Activated CD4-positive, alpha-beta T cell treated with anti-CD3 and anti-CD28 coated beads for 48 hours (primary cell): Measurements from ENCODE around the gene ABCB4.

Experiments
- DNase-seq: peaks from one replicate; pipeline ENCODE4 v3.0.0-alpha.2; 2020

Gene ABCB4

DNA sequence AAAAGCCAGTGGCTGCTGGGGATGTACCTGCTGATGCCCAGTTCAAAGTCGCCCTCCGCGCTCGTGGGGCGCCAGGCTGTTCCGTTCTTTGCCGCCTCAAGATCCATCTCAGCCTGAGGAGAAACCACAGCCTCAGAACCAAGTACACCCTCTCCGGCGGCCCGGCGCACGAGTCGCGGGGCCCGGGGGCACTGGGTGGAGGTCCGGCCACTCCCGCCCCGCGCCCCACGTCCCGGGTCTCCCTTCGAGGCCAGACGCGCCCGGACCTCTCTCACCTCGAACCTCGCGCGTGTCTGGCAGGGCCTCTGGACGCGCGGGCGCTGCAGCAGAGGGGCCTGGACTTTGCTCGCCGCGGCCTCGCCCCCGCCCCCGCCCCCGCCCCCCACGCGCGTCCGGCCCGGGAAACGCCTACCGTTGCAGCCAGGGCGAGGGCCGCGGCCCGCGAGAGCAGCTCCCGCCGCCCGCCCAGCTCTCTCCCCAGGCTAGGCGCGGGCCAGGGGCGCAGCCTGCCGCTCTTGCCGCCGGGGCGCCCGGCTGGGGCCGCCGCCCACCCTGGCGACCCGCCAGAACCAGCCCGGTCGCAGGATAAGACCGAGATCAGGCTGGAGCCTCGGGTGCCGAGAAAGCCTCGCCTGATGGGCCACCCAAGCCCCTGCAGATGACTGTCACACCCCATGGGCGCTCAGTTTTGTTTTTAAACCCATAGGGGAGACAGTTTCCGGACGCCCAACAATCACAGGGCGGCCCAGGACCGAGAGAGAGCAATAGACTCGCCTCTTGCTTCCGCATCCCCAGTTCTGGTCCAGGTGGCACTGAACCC is at the start of gene ABCB4:
Gene ABCB4 (minus strand): TSS at position 322 of the 820 bp plus-strand sequence. CDS start 215 bp downstream, at position 107.
- no peak for DNase-seq

DNA sequence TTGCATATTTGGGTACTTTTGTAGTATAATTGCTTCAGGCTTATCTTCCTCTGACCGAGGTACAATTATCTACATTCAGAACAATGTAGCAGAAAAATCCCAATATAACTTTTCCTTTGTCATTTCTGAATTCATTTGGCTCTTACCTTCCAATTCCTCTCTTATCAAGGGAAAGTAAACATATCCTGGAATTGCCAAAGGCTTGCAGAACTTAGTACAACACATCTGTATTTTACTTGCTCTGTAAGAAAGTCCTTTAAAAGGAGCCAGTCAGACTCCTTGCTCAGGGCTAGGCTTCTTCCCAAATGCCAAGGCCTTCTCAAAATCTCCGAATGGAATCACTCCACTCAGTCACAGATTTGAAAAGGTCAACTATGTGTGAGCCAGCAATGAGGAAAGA is 43.3 kb upstream of the ABCB4 start:
- DNase-seq = no peak

DNA sequence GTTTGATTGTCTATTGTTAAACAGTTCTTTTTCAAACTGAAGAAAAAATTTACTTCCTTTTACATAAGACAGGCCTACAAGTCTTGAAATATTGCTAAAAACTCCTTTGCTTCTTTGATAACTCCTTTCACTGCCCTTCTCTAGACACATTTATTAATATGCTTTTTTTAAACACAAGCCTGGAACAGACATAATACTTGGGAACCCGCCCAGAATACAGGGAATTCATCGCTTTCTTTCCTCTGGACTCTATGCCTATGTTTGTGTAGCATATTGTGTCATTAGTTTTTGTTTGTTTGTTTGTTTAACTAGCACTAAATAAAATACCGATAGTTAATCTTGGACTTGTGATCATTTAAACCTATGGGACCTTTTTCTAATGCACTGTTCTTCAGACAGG is 42.4 kb upstream of the ABCB4 start:
- DNase-seq = no peak

DNA sequence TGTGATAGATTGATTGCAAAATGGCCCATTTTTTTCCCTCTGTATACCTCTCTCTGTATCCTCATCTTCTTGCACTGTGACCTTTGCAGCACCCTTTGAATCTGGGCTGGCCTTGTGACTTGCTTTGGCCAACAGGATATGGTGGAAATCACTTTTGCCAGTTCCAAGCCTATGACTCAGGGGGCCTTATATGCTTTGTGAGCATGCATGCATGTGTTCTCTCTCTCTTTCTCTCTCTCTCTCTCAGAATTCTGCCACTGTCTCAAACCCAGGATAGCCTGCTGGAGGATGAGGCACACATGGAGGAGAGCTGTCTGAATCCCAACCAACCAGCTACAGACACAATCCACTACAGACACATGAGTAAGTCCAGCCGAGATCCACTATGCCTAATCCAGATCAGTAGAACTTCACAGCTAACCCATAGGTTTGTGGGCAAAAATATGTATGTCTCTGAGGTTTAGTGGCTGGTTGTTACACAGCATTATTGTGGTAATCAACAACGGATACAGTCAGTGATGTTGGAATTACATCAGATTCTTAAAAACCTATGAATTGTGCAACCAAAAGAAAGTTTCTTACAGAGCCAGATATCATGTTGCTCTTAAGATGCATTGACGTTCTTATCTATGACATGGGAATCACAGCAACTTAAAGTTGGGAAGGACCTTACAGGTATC is 41.8 kb upstream of the ABCB4 start:
- no peak for DNase-seq

DNA sequence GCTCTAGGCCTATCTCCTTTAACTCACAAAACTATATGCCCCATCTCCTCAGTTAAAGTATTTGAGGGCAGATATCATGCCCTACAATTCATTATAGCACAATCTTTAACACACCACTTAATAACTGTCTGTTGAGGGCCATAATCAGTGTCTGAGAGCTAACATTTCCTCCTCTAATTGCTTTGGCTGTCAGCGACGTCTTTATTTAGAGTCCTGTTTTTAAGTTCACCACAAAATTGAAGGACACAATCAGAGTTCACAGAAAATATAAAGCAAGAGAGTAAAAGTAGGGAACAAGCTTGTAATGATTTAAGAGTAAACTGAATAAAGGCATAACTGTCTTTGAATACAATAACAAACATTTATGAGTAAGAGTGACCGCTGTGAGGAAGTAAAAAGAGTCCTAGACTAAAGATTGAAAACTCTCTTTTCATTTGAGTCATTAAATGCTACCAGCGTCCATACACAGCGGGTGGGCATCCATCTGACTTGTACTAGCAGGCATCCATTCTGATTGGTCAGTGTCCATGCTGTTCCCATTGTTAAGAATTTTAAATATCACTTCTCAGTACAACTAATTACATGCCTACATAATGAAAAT is 38.4 kb upstream of the ABCB4 start:
- DNase-seq = no peak

DNA sequence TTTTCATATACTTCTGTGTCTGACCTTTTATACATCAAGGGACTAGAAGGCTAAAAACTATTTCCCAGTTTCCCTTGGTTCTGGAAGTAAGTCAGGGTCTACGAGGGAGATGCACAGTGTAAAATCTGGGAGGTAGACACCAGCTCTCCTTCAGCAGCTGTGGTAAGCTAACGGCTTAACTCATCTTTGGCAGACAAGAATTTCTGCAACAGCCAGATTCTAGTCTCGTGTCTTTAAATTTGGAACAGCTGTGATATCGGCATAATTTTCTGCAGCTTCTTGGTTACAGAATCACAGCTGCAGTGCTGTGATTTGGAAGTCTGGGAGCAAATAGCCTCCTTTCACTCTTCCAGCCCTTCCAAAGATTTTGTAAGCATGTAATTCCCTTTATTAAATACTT is 37.4 kb upstream of the ABCB4 start:
- no peak for DNase-seq

DNA sequence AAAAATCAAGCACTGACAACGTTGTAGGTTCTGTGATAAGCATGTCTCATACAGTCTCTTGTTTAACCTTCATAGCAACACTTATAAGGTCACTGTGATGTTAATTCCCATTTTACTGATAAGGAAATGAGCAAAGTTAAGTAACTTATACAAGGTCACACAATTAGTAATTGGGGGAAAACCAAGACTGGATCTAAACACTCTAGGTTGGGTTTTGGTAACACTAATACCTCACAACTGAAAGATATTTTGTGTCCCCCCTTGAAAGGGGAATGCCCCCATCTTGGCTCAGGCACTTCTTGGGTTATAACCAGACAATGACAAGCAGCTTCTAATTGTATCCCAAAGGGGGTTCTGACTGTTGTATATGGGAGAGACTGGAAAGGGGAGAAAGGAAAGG is 36.0 kb upstream of the ABCB4 start:
- no peak for DNase-seq

DNA sequence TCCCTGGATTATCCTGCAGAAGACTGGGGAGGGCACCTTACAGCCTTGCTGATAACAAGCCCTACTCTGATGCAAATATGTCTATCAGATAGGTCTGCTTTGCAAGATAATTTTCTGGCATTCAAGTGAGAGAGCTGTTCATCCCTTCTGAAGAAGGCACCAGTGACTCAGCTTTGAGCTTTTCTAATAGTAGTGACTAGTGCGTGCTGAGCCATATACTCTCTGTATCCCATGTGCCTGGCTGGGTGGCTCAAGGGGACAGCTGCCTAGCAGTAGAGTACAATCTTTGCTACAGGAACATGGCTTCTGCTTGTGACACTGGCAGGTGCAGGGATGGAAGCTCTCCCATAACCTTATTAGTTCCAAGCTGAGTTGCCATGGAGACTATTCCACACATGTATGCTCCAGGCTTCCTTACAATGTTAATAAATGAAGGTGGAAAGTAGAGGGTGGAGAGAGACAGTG is 35.0 kb upstream of the ABCB4 start:
- no peak for DNase-seq

DNA sequence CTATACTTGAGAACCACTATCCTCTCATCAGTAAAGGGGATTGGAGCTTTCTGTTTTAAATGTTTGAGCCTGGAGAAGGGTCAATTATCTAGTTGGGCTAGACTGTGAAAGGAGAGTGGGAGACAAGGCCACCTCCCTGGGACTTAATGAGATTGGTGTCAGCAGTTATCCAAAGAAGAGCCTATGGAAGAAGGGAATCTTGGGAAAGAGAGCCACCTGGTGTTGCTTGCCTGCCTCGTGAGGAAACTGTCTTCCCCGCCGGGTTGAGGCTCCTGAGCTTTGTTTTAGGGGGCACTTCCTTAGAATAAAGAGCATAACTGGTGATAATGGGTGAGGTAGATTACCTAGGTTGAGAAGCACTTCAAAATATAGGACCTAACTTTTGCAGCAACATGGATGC is 32.0 kb upstream of the ABCB4 start:
- no peak for DNase-seq

DNA sequence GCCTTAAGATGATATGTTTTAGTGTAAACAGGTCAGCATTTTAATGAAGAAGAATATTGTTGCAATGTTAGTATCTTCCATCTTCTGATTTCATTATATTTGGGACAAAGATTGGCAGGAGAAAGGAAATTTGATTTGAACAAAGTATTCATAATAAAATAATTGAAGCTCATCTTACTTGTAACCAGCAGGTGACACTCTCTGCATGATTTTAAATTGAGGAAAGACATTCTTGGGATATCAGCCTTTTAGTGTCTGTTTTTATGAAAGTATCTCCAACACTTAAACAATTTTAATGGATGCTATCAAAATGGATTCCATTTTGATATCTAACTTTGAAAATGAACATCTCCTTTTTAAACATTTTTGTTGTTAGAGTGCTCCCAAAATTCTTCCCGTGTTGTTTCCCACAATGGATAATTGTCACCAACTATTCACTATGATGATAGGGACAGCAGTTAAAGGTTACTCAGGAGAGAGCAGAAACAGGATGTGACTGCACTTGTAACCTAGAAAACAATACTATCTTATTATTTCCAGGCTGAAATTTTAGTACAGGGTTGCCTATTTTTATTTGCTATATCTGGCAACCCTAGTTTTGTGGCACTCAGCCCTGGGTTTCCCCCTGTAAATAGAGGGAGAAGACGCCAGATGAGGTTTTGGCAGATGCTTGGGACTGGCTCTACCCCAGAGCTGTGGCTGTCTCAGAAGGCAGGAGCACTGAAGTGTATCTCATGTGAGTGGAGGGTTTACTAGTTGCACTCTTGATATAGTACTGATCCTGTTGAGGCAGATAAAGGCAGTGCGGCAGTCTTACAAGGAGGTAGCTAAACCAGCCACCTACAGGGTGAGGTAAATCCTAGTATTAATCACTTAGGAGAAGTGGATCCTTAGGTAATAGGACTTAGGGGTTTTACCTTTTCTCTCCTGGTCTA is 31.0 kb upstream of the ABCB4 start:
- DNase-seq = no peak

DNA sequence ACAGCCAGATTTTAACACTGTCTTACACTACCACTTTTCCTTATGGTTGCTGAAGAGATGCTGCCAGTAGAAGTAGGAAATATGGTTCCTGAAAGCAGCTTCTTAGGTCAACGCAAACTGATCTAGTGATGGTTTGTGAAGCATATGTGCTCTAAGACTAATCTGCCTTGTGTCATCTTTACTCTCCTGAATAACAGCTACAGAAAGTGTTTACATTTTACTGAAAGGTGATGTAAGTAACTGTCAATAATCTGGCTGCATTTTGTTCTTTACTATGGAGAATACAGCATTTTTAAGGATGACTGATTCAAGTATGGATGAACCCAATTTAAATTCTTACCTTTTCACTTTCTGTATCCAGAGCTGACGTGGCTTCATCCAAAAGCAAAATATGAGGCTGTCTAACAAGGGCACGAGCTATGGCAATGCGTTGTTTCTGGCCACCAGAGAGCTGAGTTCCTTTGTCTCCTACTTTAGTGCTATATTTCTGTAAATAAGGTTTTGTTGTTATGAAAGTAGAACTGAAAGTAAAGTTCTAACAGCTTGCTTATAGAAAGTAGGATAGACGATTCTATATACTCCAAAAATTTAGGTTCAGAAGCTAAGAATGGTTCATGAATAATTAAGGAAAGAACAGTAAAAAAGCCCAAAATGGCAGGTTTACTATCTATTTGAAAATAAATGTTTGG is 30.2 kb upstream of the ABCB4 start:
- no peak for DNase-seq

DNA sequence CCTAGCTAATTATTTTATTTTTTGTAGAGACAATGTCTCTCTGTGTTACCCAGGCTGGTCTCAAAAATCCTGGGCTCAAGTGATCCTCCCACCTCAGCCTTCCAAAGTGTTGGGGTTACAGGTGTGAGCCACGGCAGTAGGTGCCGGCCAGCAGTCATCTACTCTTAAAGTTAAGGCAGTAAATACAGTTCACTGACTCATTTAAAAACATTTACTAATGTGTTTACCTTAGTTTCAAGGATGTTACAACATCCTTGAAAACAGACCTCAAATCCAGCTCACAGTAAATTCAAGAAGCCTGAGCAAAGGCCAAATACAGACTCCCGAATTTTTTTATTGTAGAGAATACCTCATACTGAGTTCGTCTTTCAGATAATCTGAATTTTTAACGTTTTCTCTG is 29.6 kb upstream of the ABCB4 start:
- no peak for DNase-seq

DNA sequence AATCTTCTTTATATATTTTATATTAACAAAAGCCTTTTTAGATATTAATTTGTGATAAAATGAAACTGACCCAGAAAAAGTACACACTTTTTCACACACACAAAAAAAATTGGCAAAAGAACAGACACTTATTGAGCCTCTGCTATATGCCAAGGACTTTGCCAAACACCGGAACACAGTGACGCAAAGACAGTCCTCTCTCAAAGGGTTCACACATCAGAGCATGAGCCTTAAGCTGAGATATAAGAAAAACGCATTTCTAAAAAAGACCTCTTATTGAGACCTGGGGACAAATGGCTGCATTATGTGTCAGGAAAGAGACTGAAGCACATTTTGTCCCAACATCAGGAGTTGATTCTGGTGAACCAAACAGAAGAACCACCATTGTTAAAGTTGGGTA is 24.0 kb upstream of the ABCB4 start:
- no peak for DNase-seq

DNA sequence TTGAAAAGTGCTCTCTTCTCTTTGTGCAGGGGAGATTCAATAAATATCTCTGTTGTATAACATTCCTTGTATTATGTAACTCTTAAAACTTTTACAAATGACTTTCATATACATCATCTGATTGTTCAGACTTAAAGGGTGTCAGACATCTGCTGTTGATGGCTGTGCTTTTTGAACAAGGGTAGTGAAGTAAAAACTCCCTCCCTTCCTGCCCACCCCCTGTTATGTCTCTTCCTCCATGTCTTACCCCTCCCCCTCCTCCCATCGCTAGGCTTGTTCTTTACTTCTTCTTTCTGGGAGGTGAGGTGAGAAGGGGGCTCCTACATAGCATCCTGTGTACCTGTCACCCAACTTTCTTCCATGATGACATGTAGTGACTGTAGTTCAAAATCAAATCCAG is 23.4 kb upstream of the ABCB4 start:
- no peak for DNase-seq

DNA sequence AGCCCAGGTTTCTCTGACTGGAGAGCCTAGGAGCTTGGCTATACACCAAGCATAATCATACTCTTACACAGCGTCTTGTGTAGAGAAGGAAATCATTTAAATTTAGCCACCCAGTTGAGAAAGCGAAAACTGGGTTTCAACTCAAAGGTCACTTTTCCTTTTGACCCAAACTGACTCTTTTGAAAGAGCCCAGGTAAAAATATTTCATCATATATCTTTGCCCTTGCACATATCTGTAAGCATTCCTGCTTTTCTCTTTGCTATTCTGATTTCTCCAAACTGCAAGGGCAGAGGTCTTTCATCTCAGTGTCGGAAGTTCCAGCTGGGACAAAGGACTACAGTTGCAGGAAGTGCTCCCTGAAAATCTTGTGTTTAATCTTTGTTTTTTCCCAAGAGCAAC is 22.0 kb upstream of the ABCB4 start:
- no peak for DNase-seq

DNA sequence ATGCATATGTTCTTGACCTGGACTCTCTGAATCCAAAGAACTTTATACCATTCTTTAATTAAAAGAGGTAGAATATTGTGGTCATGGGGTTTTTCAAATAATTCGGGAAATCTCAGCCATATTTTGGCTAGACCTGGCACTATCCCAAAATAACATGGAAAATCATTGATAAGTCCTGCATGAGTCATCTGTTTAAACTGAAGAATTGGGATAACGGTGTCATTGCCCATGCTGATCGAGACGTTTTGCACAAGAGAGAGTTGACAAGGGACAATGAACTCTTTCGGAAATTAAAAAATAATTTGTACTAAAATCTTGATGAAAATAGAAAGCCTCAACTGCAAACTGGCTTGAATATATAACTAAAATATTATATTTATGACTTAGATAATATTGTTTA is 19.9 kb upstream of the ABCB4 start:
- no peak for DNase-seq

DNA sequence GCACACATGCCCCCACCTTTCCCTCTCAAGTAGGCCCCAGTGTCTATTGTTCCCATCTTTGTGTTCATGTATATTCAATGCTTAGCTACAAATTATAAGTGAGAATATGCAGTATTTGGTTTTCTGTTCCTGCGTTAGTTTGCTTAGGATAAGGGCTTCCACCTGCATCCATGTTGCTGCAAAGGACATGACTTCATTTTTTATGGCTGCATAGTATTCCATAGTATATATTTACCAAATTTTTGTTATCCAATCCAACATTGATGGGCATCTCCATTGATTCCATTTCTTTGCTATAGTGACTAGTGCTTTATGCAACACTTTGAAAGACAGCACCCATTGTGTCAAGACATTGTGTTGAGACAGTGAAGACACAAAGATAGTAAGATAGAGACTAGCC is 19.0 kb upstream of the ABCB4 start:
- no peak for DNase-seq

DNA sequence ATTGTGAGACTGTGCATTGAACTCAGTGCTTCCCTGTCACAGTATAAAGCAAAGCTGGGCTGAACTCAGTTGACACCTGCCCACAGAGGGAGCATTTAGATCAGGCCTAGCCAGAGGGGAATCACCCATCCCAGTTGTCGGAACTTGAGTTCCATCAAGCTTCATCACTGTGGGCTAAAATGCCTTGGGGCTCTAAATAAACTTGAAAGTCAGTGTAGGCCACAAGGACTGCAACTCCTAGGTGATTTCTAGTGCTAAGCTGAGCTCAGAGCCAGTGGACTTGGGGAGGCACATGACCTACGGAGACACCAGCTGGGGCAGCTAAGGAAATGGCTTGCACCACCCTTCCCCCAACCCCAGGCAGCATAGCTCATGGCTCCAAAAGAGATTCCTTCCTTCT is 7.7 kb upstream of the ABCB4 start:
- DNase-seq = no peak

DNA sequence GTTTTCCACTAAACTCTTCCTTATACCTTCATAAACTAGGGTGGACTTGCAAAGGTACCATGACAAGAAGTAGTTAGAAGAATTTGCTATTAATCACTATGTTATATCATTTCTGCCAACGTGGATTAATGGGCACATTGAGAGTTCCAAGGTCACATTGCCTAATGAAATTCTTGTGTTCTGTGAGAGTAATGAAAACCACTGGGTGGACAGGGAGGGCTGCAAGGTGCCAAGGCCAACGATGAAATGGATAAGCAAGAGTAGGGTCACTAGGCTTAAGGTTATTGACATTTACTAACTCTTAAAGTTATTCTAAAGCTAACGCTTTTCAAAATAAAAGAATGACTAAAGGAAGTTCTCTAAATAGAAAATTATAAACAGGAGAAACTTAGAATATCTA is 6.6 kb upstream of the ABCB4 start:
- no peak for DNase-seq

DNA sequence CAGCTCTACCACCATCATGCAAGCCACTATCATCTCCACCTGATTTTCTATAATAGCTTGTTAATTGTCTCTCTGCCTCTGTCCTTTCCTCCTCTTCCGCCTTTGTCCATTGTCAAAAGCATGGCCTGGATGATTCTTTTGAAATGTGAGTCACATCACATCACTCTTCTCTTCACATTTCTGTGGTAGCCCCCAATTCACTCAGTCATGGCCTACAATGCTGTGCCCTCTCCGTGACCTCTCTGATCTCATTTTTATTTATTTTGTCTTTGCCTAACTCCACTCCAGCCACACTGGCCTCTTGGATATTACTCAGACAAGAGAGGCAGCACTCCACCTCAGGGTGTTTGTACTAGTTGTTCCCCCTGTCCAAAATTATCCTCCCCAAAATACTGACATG is 4.9 kb upstream of the ABCB4 start:
- no peak for DNase-seq

DNA sequence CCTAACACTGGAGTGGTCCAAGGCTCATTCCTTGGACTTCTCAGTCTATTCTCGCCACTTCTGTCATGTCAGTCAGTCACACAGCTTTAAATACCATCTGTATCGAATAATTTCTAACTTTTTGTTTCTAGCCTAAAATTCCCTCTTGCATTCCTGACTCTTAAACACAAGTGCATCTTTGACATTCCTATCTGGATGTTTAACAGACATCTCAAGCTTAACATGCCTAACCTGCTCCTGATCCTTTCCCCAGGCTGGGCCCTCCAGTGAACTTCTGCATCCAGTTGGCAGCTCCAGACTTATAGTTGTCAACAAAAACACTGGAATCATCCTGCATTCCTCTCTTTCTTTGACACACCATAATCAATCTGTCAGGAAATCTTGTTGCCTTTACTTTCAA is 4.5 kb upstream of the ABCB4 start:
- no peak for DNase-seq

DNA sequence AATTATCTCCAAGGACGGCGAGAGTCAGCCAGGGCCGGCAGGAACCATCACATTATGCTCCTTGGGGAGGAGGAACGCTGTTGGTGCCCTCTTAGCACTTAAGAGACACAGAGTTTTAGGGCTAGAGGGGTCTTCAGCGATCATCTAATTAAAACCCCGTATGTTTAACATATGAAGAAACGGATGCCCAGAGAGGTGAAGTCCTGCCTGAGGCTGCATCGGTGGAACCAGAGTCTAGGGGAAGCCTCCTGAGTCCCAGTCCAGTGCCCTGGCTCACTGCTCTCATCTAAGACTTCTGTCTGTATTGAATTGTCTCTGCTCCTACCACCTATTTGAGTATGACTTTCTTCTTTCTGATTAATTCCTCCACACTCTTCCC is 688 bp upstream of the ABCB4 start:
- no peak for DNase-seq
